NB4 (cell line): Measurements from ENCODE around the gene CTBP2.

Experiments
- DNase-seq: peaks from one replicate; pipeline ENCODE4 v3.0.0; 2010; ENCODE audit warnings: low read depth
- H3K4me3 ChIP-seq: one replicate; pipeline ENCODE4 v1.5.1; 2011; ENCODE audit warnings: mild to moderate bottlenecking, low read depth, low read length, moderate library complexity
- MYC ChIP-seq: IDR thresholded peaks from 2 replicates; pipeline ENCODE4 v1.6.1; 2011; ENCODE audit warnings: low read depth, low read length
- POLR2A ChIP-seq: IDR thresholded peaks from 2 replicates; pipeline ENCODE4 v1.6.1; 2011; ENCODE audit warnings: mild to moderate bottlenecking; ENCODE audit not compliant: insufficient read length; ENCODE audit errors: extremely low read depth
- TF ChIP-seq, protein P1 (sequence below): IDR thresholded peaks from 2 replicates; pipeline ENCODE4 v1.6.1; 2011; ENCODE audit warnings: low read depth, low read length
- TF ChIP-seq, protein P2 (sequence below): IDR thresholded peaks from one replicate; pipeline ENCODE4 v1.5.1; 2012; ENCODE audit warnings: low read depth, low read length

CTBP2 gene

DNA sequence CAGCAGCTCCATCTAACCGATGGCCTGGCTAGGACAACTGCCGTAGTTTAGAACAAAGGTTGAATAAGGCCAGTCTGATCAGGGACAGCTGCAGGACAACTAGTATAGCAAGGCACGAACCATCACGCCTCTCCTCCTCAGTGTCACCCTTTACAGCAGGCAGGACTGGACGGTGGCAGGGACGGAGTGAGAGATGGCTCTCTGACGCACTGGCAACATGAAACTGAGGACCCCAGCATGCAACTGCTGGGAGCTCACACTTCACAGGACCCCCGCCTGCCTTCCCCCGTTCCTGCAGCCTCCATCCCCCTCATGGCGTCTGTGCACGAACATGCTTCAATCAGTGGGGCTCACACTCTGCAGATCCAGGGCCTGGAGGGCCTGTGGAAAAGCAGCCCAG is 164.8 kb downstream of the CTBP2 start:
- no peak overlapping the region for H3K4me3 ChIP-seq
- DNase-seq, result no peak
- TF ChIP-seq, protein P1, sequence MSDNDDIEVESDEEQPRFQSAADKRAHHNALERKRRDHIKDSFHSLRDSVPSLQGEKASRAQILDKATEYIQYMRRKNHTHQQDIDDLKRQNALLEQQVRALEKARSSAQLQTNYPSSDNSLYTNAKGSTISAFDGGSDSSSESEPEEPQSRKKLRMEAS, result no peak
- TF ChIP-seq, protein P2, sequence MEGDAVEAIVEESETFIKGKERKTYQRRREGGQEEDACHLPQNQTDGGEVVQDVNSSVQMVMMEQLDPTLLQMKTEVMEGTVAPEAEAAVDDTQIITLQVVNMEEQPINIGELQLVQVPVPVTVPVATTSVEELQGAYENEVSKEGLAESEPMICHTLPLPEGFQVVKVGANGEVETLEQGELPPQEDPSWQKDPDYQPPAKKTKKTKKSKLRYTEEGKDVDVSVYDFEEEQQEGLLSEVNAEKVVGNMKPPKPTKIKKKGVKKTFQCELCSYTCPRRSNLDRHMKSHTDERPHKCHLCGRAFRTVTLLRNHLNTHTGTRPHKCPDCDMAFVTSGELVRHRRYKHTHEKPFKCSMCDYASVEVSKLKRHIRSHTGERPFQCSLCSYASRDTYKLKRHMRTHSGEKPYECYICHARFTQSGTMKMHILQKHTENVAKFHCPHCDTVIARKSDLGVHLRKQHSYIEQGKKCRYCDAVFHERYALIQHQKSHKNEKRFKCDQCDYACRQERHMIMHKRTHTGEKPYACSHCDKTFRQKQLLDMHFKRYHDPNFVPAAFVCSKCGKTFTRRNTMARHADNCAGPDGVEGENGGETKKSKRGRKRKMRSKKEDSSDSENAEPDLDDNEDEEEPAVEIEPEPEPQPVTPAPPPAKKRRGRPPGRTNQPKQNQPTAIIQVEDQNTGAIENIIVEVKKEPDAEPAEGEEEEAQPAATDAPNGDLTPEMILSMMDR, result no peak
- no peak for TF ChIP-seq MYC
- TF ChIP-seq POLR2A, result no peak

DNA sequence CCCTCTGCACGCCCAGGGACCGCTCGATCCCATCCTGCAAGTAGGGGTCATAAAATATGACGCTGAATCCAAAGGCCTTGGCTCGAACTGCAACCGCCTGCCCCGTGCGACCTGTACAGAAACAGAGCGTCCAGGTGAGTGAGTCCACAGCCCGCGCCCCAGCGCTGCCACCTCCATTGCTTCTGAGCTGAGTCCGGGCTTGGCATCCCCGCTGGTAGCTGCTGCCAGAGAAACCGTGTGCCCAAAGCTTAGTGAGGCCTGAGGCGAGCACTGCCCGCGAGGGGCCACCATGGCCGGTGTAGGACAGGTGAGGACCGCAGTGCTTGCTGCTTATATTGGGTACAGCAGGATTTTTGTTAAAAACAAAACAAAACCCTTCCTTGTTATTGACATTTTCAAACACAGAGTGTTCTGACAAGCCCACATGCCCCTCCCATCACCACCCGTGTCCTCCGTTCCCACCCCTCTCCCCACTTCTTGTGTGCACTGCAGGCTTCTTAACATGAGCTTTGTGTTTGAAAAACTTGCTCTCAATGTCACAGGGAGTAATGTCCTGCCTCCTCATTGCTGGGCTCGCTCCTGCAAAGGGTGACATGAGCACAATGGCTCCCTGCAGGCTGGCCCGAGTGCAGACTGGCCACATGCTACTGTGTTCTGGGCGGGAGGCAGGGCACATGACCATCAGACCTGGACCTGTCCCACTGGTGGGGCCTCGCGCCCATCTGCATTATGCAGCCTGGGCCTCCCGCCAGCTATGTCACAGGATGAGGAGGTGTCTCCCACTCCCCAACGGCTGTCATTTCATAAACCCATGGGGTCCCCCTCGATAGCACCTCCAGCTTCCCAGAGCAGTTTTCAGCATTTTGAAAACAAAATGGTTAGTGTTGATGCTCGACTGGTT is 165.5 kb downstream of the CTBP2 start:
- no peak for DNase-seq
- H3K4me3 ChIP-seq, result no peak overlapping the region
- TF ChIP-seq MYC, result no peak
- TF ChIP-seq, protein P1, result no peak
- TF ChIP-seq, protein P2, result no peak
- no peak for TF ChIP-seq POLR2A

DNA sequence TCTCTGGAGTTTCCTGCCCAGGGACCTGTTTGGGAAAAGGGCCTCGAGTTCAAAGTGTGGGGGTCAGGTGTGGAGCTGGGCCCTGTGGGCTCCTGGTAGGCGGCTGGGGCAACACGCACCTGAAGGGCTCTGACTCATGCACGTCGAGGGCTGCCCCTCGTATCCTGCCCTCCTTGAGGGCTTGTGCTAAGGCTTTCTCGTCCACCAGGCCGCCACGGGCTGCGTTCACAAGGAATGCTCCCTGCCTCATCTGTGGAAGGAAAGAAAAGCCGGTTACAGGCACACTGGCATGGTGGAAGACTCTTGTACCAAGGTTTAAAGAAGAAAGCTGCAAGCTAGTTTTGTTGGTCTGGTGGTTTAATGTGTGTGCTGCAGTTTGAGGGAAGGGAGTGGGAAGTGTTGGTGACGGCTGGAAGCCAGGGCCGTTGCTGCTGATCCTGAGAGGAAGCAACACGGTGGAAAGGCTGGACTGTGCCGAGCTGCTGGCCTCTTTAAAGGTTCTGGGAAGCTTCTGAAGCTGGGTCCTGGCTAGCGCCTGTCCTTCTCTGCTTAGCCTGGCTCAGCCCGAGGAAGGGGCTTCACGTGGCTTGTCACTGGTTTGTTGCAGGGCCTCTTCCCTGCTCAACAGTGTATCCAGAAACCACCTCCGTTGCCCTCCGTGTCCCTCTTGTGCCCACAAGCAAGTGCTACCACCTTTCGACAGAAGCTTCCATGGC is 166.5 kb downstream of the CTBP2 start:
- TF ChIP-seq, protein P1, result no peak
- no peak for TF ChIP-seq POLR2A
- TF ChIP-seq MYC, result no peak
- TF ChIP-seq, protein P2, result no peak
- DNase-seq, result no peak
- H3K4me3 ChIP-seq, result no peak overlapping the region

DNA sequence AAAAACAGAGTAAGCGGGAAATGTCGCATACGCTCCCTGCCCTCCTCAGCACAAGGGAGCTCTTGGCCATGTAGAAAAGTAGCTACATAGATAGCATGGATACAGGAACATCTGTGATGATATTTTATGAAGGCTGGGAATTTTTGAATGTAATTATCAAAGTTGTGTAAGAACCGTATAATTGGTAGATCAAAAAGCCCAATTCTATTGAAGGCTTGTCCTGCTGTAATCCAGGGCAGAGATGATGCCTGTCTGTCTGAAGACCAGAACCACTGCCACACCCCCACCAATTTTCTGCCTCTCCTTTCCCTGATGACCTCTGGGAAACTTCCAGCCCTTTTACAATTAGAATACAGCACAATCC is 167.0 kb downstream of the CTBP2 start:
- no peak for DNase-seq
- no peak for TF ChIP-seq POLR2A
- TF ChIP-seq, protein P1, result no peak
- H3K4me3 ChIP-seq, result no peak overlapping the region

DNA sequence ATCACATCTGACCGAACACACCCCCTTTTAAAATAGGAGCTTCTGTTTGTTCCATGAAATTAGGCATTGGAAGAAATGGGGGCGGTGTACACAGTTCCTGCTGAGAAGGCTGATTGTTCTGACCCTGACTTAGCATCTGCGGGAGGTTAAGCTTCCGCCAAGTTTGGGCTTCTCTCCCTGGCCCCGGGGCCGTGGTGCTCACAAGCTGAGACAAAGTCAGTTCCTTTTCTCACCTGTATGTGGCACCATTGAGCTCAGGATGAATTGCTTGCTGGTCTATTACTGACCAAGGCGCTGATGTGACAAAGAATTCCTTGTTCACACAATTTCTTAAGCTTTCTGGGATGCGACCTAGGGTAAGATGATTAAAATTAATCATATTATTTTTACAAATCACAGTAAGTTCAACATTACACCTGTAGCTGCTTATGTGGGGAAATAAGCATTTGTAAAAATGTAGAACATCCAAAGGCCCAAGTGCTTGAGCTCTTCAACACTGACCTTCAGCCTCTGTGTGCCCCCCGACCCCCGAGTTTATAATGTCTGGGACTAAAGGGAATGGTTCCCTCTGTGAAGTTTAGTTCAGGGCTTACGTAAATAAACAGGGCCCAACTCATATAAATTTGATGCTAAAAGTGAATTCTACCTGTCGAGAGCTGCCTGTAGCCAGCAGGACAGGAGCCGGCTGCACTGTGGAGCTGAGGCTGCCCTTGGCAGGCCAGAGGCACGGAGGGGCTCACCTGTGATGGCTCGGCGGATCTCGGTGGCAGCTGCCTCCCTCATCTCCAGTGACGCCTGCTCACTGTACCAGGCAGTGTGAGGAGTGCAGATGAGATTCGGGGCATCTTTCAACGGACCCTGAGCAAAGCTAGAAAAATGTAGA is 167.7 kb downstream of the CTBP2 start:
- peak; percentile 65 for DNase-seq
- TF ChIP-seq, protein P2, result peak; percentile 49
- no peak for TF ChIP-seq MYC
- TF ChIP-seq POLR2A, result no peak
- H3K4me3 ChIP-seq, result no peak overlapping the region

DNA sequence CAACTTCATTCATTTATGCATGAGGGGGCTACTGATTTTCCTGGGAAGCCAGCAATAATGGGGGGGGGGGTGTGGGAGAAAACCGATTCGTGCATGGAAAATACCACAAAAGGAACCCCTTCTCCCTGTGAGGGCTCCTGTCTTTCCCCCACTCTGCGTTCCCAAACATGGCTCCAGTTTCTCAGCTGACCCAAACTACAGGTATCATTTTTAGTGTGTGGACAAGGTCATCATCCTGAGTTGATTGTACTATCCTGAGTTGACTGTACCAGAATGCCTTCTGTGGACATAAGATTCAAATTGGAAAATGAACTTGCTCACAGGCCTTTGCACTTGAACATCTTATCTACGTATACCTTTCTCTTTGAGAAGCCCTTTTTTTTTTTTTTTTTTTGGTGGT is 168.5 kb downstream of the CTBP2 start:
- TF ChIP-seq MYC, result no peak
- TF ChIP-seq POLR2A, result no peak
- TF ChIP-seq, protein P2, result no peak
- TF ChIP-seq, protein P1, result no peak
- DNase-seq, result no peak
- H3K4me3 ChIP-seq, result no peak overlapping the region
